Caco-2 (cell line): ENCODE results near the gene KLHL14. TPM values are rescaled to one million over a fixed set of nuclear protein-coding genes. Genes with fewer than 3 reads are reported as not detected.

ENCODE experiments used
- BruUV-seq: library from RNA; stranded (reverse); fragments of 400-500 nt; replicated peaks from 2 replicates; lab custom pipeline; 2021; lab: Mats Ljungman, UMichigan
- CTCF ChIA-PET: fragments of 300-600 bp; sonication (Branson Sonifier 250); formaldehyde crosslinking; loops from one replicate; lab custom pipeline; 2022; ENCODE audit warnings: antibody characterized with exemption; lab: Charles Lee
- POLR2A ChIA-PET: fragments of 300-600 bp; sonication (Branson Sonifier 250); formaldehyde crosslinking; loops from one replicate; lab custom pipeline; 2022; ENCODE audit warnings: antibody characterized with exemption; lab: Charles Lee
- DNase-seq, 2 experiments: peaks; one replicate each; pipeline versions ENCODE4 v3.0.0 to v3.0.0-alpha.2; 2020 to 2022
- H3K27me3 ChIP-seq: replicated peaks from 2 replicates; pipeline ENCODE4 v1.6.0; 2011; ENCODE audit warnings: low read length; ENCODE audit not compliant: control insufficient read depth, insufficient read depth
- H3K36me3 ChIP-seq: 2 replicates; pipeline ENCODE4 v1.5.1; 2011; ENCODE audit warnings: low read length; ENCODE audit not compliant: control insufficient read depth, insufficient read depth
- H3K4me1 ChIP-seq: fragments of 250-450 bp; sonication (Bioruptor Pico); 2 replicates; pipeline ENCODE4 v1.5.1; 2020; ENCODE audit warnings: mild to moderate bottlenecking
- H3K4me3 ChIP-seq: 2 replicates; pipeline ENCODE4 v1.5.1; 2011; ENCODE audit warnings: low read depth, mild to moderate bottlenecking, control low read depth, low read length
- H3K9me3 ChIP-seq: fragments of 250-450 bp; sonication (Bioruptor Pico); 2 replicates; pipeline ENCODE4 v1.5.1; 2020; ENCODE audit warnings: mild to moderate bottlenecking, moderate library complexity
- H3K27ac Mint-ChIP-seq: one replicate; pipeline ENCODE4 v1.8.0; 2022; ENCODE audit warnings: mixed read lengths; ENCODE audit not compliant: unreplicated experiment
- H3K27me3 Mint-ChIP-seq: one replicate; pipeline ENCODE4 v1.8.0; 2022; ENCODE audit warnings: mixed read lengths; ENCODE audit not compliant: insufficient read depth, unreplicated experiment
- H3K36me3 Mint-ChIP-seq: one replicate; pipeline ENCODE4 v1.8.0; 2022; ENCODE audit warnings: mild to moderate bottlenecking, mixed read lengths; ENCODE audit not compliant: insufficient read depth, unreplicated experiment
- H3K4me1 Mint-ChIP-seq: one replicate; pipeline ENCODE4 v1.8.0; 2022; ENCODE audit warnings: low read depth, mixed read lengths; ENCODE audit not compliant: unreplicated experiment
- H3K4me3 Mint-ChIP-seq: one replicate; pipeline ENCODE4 v1.8.0; 2022; ENCODE audit warnings: mild to moderate bottlenecking, moderate library complexity, mixed read lengths; ENCODE audit not compliant: unreplicated experiment
- H3K9me3 Mint-ChIP-seq: one replicate; pipeline ENCODE4 v1.8.0; 2022; ENCODE audit warnings: mixed read lengths; ENCODE audit not compliant: unreplicated experiment
- intact Hi-C: fragments of 100-400 bp; cut with micrococcal nuclease; formaldehyde crosslinking; loops from one replicate; pipeline ENCODE4 v1.10.0; 2022; ENCODE audit not compliant: unreplicated experiment
- total RNA-seq: library from RNA; stranded (reverse); gene quantifications from 2 replicates; pipeline ENCODE4 v1.2.3, GENCODE V29; 2022
- TF ChIP-seq, protein P1 (sequence below), 2 experiments: fragments of 200-600 bp in 1 of 2; IDR thresholded peaks; 1 replicate in 1 of 2; 2 replicates in 1 of 2; pipeline versions ENCODE4 v1.5.1 to v1.8.0; 2011 to 2022; ENCODE audit warnings: antibody characterized with exemption in 1 of 2, control low read depth in 1 of 2, inconsistent platforms in 1 of 2, low read depth in 1 of 2, low read length in 1 of 2, mild to moderate bottlenecking in 1 of 2, moderate library complexity in 1 of 2; ENCODE audit not compliant: insufficient read depth in 1 of 2, severe bottlenecking in 1 of 2, unreplicated experiment in 1 of 2

Gene KLHL14
- total RNA-seq, 1 experiment from 2014 or later: not detected

DNA sequence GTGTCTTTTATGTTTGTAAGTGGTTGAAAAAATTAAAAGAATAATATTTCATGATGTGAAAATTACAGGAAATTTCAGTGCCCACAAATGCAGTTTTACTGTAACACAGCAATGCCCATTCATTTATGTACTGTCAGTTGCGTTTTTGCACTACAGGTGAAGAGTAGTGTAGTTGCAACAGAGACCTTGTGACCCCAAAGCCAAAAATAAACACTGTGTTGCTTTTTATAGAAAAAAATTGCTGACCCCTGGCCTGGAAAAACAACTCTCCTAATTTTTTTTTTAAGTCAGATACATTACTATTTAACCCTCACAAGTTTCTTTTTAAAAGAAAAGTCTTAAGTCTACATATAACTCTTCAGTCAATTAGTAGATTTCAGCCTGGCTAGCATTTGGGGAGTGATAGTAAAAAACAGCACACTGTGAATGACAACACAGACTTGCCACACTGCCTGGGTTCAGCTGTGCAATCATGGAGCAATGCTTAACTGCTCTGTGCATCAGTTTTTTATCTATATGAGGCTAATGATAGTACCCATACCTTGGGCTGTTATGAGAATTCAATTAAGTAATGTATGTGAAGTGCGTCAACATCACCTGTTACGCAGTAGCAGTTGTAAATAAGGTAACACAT is 8.1 kb downstream of the KLHL14 start:
- Mint-ChIP-seq H3K27ac (no peak overlapping the region), H3K4me3 (no peak overlapping the region), H3K36me3 (no peaks in the 10 kb centered on the region), H3K9me3 (no peaks in the 10 kb centered on the region), H3K4me1 (no peaks in the 10 kb centered on the region), H3K27me3 (peaks cover 10% of the 10 kb centered on the region)
- ChIA-PET POLR2A (no interaction called here), CTCF (no interaction called here)
- TF ChIP-seq, protein P1, sequence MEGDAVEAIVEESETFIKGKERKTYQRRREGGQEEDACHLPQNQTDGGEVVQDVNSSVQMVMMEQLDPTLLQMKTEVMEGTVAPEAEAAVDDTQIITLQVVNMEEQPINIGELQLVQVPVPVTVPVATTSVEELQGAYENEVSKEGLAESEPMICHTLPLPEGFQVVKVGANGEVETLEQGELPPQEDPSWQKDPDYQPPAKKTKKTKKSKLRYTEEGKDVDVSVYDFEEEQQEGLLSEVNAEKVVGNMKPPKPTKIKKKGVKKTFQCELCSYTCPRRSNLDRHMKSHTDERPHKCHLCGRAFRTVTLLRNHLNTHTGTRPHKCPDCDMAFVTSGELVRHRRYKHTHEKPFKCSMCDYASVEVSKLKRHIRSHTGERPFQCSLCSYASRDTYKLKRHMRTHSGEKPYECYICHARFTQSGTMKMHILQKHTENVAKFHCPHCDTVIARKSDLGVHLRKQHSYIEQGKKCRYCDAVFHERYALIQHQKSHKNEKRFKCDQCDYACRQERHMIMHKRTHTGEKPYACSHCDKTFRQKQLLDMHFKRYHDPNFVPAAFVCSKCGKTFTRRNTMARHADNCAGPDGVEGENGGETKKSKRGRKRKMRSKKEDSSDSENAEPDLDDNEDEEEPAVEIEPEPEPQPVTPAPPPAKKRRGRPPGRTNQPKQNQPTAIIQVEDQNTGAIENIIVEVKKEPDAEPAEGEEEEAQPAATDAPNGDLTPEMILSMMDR (IDR thresholded peaks at IDR 0.05; ENCODE audit: insufficient read depth in 1 of 2, low read depth in 1 of 2, low read length in 1 of 2, severe bottlenecking in 1 of 2, unreplicated experiment in 1 of 2): no peak
- Histone ChIP-seq H3K9me3 (no peaks in the 10 kb centered on the region), H3K4me1 (no peaks in the 10 kb centered on the region), H3K4me3 (no peak overlapping the region), H3K36me3 (no peaks in the 10 kb centered on the region), H3K27me3 (no peaks in the 10 kb centered on the region)
- BruUV-seq: no TSS peak
- intact Hi-C loops: no loop called here
- DNase-seq: no peak

DNA sequence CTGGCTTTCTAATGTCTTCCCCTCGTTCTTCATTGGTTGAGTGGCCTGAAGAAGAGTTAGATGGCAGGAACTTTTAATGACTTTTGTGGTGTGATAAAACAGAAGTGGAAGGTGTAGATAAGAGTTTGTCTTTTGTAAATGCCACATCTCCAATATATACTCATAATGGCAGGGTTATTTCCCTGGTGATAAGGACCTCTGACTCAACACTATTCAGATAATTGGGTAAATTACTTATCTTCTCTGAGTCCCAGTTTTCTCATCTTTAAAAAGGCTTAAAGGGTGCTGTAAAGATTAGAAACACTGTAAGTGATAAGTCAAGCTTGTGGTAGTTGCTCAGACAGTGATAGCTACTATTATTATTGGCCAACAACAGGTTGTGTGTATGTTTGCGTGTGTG is 9.5 kb downstream of the KLHL14 start:
- BruUV-seq: no TSS peak
- no peaks in the 10 kb centered on the region for H3K9me3 ChIP-seq
- H3K4me3 ChIP-seq: no peak overlapping the region
- intact Hi-C loops: no loop called here
- TF ChIP-seq, protein P1 (IDR thresholded peaks at IDR 0.05; ENCODE audit: insufficient read depth in 1 of 2, low read depth in 1 of 2, low read length in 1 of 2, severe bottlenecking in 1 of 2, unreplicated experiment in 1 of 2): no peak
- H3K36me3 ChIP-seq: no peaks in the 10 kb centered on the region
- no peak for DNase-seq
- Mint-ChIP-seq H3K27me3 (peaks cover 5% of the 10 kb centered on the region), H3K9me3 (no peaks in the 10 kb centered on the region), H3K27ac (no peak overlapping the region), H3K36me3 (no peaks in the 10 kb centered on the region), H3K4me1 (no peaks in the 10 kb centered on the region), H3K4me3 (no peak overlapping the region)
- ChIA-PET CTCF (no interaction called here), POLR2A (no interaction called here)
- no peaks in the 10 kb centered on the region for H3K4me1 ChIP-seq
- no peaks in the 10 kb centered on the region for H3K27me3 ChIP-seq

DNA sequence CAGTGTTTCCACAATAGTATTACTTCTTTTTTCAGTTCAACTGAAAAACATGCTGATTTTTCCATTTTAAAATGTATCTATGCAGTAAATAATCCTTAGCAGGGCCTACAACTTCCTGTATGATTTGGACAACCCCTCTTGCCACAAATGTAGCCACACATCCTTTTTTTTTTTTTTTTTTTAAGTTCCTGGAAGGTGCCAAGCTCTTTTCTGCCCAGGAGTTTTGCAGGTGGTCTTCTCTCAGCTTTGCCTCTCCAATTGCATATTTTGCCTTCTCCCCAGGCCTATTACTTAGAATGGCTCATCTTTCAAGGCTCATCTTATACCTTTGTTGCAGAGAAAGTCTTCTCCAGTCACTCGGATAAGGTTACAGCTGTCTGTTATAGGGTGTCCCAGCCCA is 11.6 kb downstream of the KLHL14 start:
- H3K9me3 Mint-ChIP-seq: no peaks in the 10 kb centered on the region
- no peaks in the 10 kb centered on the region for H3K36me3 ChIP-seq
- no peaks in the 10 kb centered on the region for H3K27me3 ChIP-seq
- no peak overlapping the region for H3K27ac Mint-ChIP-seq
- H3K36me3 Mint-ChIP-seq: no peaks in the 10 kb centered on the region
- no peak overlapping the region for H3K4me3 ChIP-seq
- BruUV-seq: no TSS peak
- H3K9me3 ChIP-seq: no peaks in the 10 kb centered on the region
- H3K27me3 Mint-ChIP-seq: peaks cover 5% of the 10 kb centered on the region
- CTCF ChIA-PET: no interaction called here
- POLR2A ChIA-PET: no interaction called here
- intact Hi-C loops: no loop called here
- no peaks in the 10 kb centered on the region for H3K4me1 Mint-ChIP-seq
- no peaks in the 10 kb centered on the region for H3K4me1 ChIP-seq
- TF ChIP-seq, protein P1 (IDR thresholded peaks at IDR 0.05; ENCODE audit: insufficient read depth in 1 of 2, low read depth in 1 of 2, low read length in 1 of 2, severe bottlenecking in 1 of 2, unreplicated experiment in 1 of 2): no peak
- no peak overlapping the region for H3K4me3 Mint-ChIP-seq
- no peak for DNase-seq
